Loucy (cell line): ENCODE results near the gene CLTB.
A peak's percentile ranks its signal among the peaks of the same experiment; 100 is the strongest.

Experiments
- H2AFZ ChIP-seq: fragments of 200-600 bp; sonication (generic); 2 replicates; pipeline ENCODE4 v1.6.0; 2016; ENCODE audit warnings: antibody characterized with exemption, mild to moderate bottlenecking, low read length, moderate library complexity
- H3F3A ChIP-seq: fragments of 200-600 bp; 2 replicates; pipeline ENCODE4 v1.6.0; 2016; ENCODE audit warnings: antibody characterized with exemption, low read depth, mild to moderate bottlenecking
- H3K27me3 ChIP-seq: fragments of 200-600 bp; sonication (generic); 2 replicates; pipeline ENCODE4 v1.6.1; 2014; ENCODE audit warnings: low read length, mild to moderate bottlenecking; ENCODE audit not compliant: insufficient read depth, poor library complexity, severe bottlenecking
- H3K36me3 ChIP-seq: fragments of 200-600 bp; sonication (generic); 2 replicates; pipeline ENCODE4 v1.6.1; 2016; ENCODE audit warnings: low read length; ENCODE audit not compliant: insufficient read depth
- H3K4me1 ChIP-seq: fragments of 200-600 bp; sonication (generic); 2 replicates; pipeline ENCODE4 v1.5.1; 2014; ENCODE audit warnings: low read length, mild to moderate bottlenecking; ENCODE audit not compliant: insufficient read depth, poor library complexity, severe bottlenecking
- H3K4me2 ChIP-seq: fragments of 200-600 bp; sonication (generic); 2 replicates; pipeline ENCODE4 v1.6.0; 2014; ENCODE audit warnings: antibody characterized with exemption, low read length, low read depth, mild to moderate bottlenecking; ENCODE audit not compliant: poor library complexity, severe bottlenecking
- H3K4me3 ChIP-seq: fragments of 200-600 bp; sonication (generic); 2 replicates; pipeline ENCODE4 v1.5.1; 2014; ENCODE audit warnings: low read length, mild to moderate bottlenecking, mixed read lengths; ENCODE audit not compliant: poor library complexity, severe bottlenecking
- H3K79me2 ChIP-seq: fragments of 200-600 bp; sonication (generic); 2 replicates; pipeline ENCODE4 v1.6.1; 2014; ENCODE audit warnings: low read length; ENCODE audit not compliant: insufficient read depth
- H3K9ac ChIP-seq: fragments of 200-600 bp; sonication (generic); 2 replicates; pipeline ENCODE4 v1.6.0; 2014; ENCODE audit warnings: mild to moderate bottlenecking, low read depth, low read length, moderate library complexity; ENCODE audit not compliant: poor library complexity, severe bottlenecking
- H3K9me2 ChIP-seq: fragments of 200-600 bp; sonication (generic); replicated peaks from 2 replicates; pipeline ENCODE4 v1.6.1; 2016; ENCODE audit warnings: low read depth, low read length, mixed read lengths
- H3K9me3 ChIP-seq: fragments of 200-600 bp; sonication (generic); 2 replicates; pipeline ENCODE4 v1.6.1; 2014; ENCODE audit warnings: mild to moderate bottlenecking, antibody characterized with exemption, low read length, low read depth; ENCODE audit not compliant: insufficient read depth
- H4K20me1 ChIP-seq: fragments of 200-600 bp; sonication (generic); 2 replicates; pipeline ENCODE4 v1.6.0; 2014; ENCODE audit warnings: antibody characterized with exemption, low read length, mild to moderate bottlenecking; ENCODE audit not compliant: insufficient read depth, poor library complexity, severe bottlenecking
- CTCF ChIP-seq: fragments of 200-600 bp; sonication (generic); conservative IDR thresholded peaks from 2 replicates; pipeline ENCODE4 v1.5.1; 2014; ENCODE audit warnings: mild to moderate bottlenecking, antibody characterized with exemption, low read length
- EZH2phosphoT487 ChIP-seq: fragments of 200-600 bp; IDR thresholded peaks from 2 replicates; pipeline ENCODE4 v1.6.1; 2018; ENCODE audit warnings: antibody characterized with exemption, mild to moderate bottlenecking, moderate library complexity, borderline replicate concordance

CLTB gene

GRCh38 chr5:176414704-176415103 is 1.6 kb downstream of the CLTB start:
- H3K79me2 ChIP-seq: 0 out of 2 replicates have a peak, but pooled peaks cover 6% of the 10 kb centered on the region
- no peak overlapping the region for H3K4me3 ChIP-seq
- H3K4me1 ChIP-seq: peaks cover 6% of the 10 kb centered on the region
- H3K27me3 ChIP-seq: no peaks in the 10 kb centered on the region
- H3K36me3 ChIP-seq: no peaks in the 10 kb centered on the region
- no peak overlapping the region for H2AFZ ChIP-seq
- TF ChIP-seq EZH2phosphoT487 (no peak), CTCF (no peak)
- H3F3A ChIP-seq: no peaks in the 10 kb centered on the region
- H3K9ac ChIP-seq: no peak overlapping the region
- H4K20me1 ChIP-seq: no peaks in the 10 kb centered on the region
- no peaks in the 10 kb centered on the region for H3K9me2 ChIP-seq
- H3K9me3 ChIP-seq: no peaks in the 10 kb centered on the region
- peak overlapping the region; percentile 77 for H3K4me2 ChIP-seq

GRCh38 chr5:176413709-176414191 is 2.6 kb downstream of the CLTB start:
- Histone ChIP-seq H4K20me1 (no peaks in the 10 kb centered on the region), H3K79me2 (0 out of 2 replicates have a peak, but pooled peaks cover 6% of the 10 kb centered on the region), H3K9ac (no peak overlapping the region), H2AFZ (no peak overlapping the region), H3K9me2 (no peaks in the 10 kb centered on the region), H3K4me2 (no peak overlapping the region), H3K9me3 (no peaks in the 10 kb centered on the region), H3K4me3 (no peak overlapping the region), H3K27me3 (no peaks in the 10 kb centered on the region), H3K36me3 (no peaks in the 10 kb centered on the region), H3K4me1 (peaks cover 6% of the 10 kb centered on the region), H3F3A (no peaks in the 10 kb centered on the region)
- TF ChIP-seq CTCF: no peak
- no peak for TF ChIP-seq EZH2phosphoT487

- no peaks in the 10 kb centered on the region for H3K9me3 ChIP-seq
- H3K36me3 ChIP-seq: no peaks in the 10 kb centered on the region
- H3F3A ChIP-seq: no peaks in the 10 kb centered on the region
- 0 out of 2 replicates have a peak, but pooled peaks cover 6% of the 10 kb centered on the region for H3K79me2 ChIP-seq
- peaks cover 6% of the 10 kb centered on the region for H3K4me1 ChIP-seq
- H3K27me3 ChIP-seq: no peaks in the 10 kb centered on the region
- no peak overlapping the region for H2AFZ ChIP-seq
- H3K9me2 ChIP-seq: no peaks in the 10 kb centered on the region
- no peak overlapping the region for H3K9ac ChIP-seq
- no peak overlapping the region for H3K4me2 ChIP-seq
- H3K4me3 ChIP-seq: no peak overlapping the region
- no peaks in the 10 kb centered on the region for H4K20me1 ChIP-seq
- no peak for TF ChIP-seq EZH2phosphoT487
- TF ChIP-seq CTCF: no peak
These were observed 3.1 kb downstream of the CLTB start for GRCh38 chr5:176413255-176413565.
